ENCODE data around the gene GPC4.
"Not testable (repeated sequence)": the region's sequence is repeated elsewhere in the genome, so short reads cannot be mapped to it uniquely, and the experiment has no call there.

The GPC4 gene

GRCh38 chrX:133300591-133300990, 114.7 kb downstream of the GPC4 start:
- DNase-seq, result no peak

- DNase-seq, result no peak
These were observed 118.0 kb downstream of the GPC4 start for GRCh38 chrX:133297284-133297683.

- DNase-seq, result no peak
These were observed 121.2 kb downstream of the GPC4 start for GRCh38 chrX:133294126-133294525.

GRCh38 chrX:133290076-133290475, 125.2 kb downstream of the GPC4 start:
- no peak for DNase-seq

- no peak for DNase-seq
These were observed 127.4 kb downstream of the GPC4 start for GRCh38 chrX:133287860-133288259.

- no peak for DNase-seq
These were observed 129.9 kb downstream of the GPC4 start for GRCh38 chrX:133285341-133285740.

- DNase-seq, result not testable (repeated sequence)
These were observed 136.1 kb downstream of the GPC4 start for GRCh38 chrX:133279112-133279730.

GRCh38 chrX:133273180-133273579, 142.1 kb downstream of the GPC4 start:
- no peak for DNase-seq

GRCh38 chrX:133269168-133269567, 146.1 kb downstream of the GPC4 start:
- no peak for DNase-seq

GRCh38 chrX:133267621-133268020, 147.7 kb downstream of the GPC4 start:
- no peak for DNase-seq

- DNase-seq, result no peak
These were observed 150.0 kb downstream of the GPC4 start for GRCh38 chrX:133265331-133265730.

- no peak for DNase-seq
These were observed 156.8 kb downstream of the GPC4 start for GRCh38 chrX:133258481-133258880.

GRCh38 chrX:133254666-133255065, 160.6 kb downstream of the GPC4 start:
- DNase-seq, result no peak

- DNase-seq, result no peak
These were observed 164.1 kb downstream of the GPC4 start for GRCh38 chrX:133251204-133251603.

- no peak for DNase-seq
These were observed 164.8 kb downstream of the GPC4 start for GRCh38 chrX:133250184-133251100.

All from stimulated activated CD4-positive, alpha-beta T cell treated with anti-CD3 and anti-CD28 coated beads, Interleukin-4, amount 100 ng/mL, for 24 hours (primary cell).